ENCODE measurements around the gene RAET1E.
"Not testable (repeated sequence)": the region's sequence is repeated elsewhere in the genome, so short reads cannot be mapped to it uniquely, and the experiment has no call there.

The RAET1E gene

DNA sequence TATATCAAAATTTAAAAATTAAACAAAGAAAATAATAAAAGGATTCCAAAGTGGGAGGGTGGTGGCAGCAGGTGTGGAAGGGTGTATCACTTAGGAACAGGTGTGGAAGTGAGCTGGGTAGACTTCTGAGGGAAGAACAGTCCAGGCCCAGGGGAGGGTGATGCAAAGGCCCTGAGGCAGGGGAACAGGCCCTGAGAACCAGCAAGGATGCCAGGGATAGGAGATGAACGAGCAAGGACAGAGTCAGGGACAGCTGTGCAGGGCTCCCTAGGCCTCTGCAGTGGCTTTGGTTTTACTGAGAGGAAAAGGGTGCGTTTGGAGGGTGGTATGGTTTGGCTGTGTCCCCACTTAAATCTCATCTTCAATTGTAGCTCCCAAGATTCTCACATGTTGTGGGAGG, 9.4 kb upstream of the RAET1E start:
- no peak for DNase-seq

DNA sequence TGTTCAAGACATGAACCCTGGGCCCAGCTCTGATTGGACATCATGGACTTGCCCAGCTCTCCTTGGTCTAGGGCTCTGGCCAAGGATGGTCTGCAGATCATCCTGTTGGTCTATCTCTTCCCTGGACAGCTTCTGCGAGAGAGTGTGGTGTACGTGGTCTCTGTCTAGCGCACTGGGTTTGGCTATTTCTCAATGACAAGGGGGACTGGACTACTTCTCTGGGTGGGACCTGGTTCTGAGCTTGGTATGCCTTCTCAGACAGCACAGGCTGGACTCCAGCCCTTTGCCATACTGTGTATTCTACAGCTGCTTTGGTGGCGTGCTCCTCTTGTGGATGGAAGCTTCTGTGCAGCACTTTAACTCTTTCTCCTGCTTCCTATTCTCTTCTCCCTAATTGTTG, 8.5 kb upstream of the RAET1E start:
- no peak for DNase-seq

GRCh38 chr6:149905911-149906371, 8.0 kb upstream of the RAET1E start:
- no peak for DNase-seq

DNA sequence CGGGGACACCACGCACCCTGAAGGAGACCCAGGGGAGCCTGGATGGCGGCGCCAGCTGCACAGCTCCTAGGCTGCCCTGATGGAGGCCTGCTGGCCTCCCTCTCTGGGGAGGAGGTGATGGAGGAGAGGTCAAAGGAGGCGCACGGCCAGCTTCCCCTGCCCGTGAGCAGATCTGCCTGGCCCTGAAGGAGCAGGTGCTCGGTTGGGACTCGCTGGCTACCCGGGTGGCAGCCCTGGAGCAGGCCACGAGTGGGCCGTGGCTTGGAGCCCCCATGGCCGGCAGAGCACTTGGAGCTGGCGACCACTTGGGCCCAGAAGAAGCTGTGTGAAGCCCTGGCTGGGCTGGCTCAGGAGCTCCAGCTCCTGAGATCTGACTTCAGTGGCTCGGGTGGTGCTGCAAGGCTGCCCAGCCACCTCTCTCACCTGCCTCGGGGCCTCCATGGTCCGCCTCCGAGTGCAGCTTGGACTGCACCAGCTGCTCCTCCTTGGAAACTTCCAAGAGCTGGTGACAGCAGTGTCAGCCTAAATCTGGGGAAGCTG, 7.5 kb upstream of the RAET1E start:
- DNase-seq: no peak

DNA sequence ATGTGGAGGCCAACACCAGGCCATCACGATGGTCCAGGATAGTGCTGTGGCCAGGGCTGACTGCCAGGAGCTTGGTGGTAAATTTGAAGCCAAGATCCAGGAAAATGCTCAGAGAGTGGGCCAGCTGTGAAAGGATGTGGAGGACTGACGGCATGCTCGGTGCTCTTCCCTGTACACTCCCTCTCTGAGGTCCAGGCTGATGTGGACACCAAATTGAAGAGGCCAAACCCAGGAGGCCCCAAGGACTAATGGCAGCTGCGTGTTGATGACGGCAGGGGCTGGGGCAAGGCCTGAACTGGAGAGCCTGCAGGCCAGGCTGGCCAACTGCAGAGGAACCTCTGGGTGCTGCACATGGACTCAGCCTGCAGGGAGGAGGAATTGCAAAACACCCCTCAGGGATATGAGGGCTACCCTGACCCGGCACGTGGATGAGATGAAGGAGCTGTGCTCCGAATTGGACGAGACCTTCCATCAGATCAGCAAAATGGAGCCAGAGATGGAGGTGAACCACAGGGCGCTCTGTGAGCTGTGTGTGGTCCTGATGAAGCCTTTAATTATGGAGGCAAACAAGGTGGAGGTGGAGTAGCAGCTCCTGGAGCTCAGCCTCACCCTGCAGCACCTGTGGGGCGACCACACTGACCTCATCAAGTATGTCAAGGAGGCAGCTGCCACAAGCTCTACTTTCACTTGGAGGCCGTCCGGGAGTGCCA, 6.9 kb upstream of the RAET1E start:
- DNase-seq: no peak

GRCh38 chr6:149903938-149904611, 6.2 kb upstream of the RAET1E start:
- DNase-seq: no peak

GRCh38 chr6:149901444-149902140, 3.7 kb upstream of the RAET1E start:
- no peak for DNase-seq

DNA sequence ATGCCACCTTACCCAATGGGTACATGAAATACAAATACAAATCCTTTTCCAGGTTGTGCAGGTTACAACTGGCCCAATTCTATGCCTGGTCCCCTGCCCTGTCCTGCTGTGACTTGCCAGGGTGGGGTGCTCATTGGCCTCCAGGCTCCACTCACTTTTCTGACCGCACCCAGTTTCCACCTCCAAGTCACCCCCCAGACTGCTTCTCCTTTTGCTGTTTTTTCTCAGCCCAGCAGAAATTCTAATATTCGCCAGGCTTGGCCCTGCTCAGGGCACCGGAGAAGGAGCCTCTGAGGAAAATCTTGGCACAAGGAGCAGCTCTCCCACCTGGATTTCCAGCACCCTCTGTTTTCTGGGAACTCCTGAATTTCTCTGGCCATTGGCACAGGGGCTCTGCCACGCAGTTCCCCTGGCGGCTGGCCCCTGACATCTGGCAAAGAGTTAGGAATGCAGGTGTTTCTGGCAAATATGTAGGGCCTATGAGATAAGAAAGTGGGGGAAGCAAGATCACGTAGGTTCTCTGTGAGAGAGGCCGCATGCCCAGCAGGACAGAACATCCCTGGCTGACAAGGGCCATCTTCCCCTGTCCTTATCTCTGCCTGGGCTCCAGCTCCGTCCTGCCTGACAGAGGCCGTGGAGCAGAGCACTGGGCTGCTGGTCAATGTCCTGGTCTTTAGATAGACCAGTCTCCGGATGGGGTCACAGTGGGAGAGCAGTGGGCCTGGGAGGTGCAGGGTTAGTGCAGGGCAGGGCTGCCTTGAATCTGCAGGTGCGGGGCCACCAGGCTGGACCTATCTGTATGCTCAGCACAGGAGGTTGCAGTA, 2.9 kb upstream of the RAET1E start:
- DNase-seq: no peak

GRCh38 chr6:149899926-149900619, 2.2 kb upstream of the RAET1E start:
- DNase-seq: no peak

- no peak for DNase-seq
Observed at GRCh38 chr6:149899486-149899885, 1.6 kb upstream of the RAET1E start.

- no peak for DNase-seq
Observed at GRCh38 chr6:149898966-149899365, 1.1 kb upstream of the RAET1E start.

DNA sequence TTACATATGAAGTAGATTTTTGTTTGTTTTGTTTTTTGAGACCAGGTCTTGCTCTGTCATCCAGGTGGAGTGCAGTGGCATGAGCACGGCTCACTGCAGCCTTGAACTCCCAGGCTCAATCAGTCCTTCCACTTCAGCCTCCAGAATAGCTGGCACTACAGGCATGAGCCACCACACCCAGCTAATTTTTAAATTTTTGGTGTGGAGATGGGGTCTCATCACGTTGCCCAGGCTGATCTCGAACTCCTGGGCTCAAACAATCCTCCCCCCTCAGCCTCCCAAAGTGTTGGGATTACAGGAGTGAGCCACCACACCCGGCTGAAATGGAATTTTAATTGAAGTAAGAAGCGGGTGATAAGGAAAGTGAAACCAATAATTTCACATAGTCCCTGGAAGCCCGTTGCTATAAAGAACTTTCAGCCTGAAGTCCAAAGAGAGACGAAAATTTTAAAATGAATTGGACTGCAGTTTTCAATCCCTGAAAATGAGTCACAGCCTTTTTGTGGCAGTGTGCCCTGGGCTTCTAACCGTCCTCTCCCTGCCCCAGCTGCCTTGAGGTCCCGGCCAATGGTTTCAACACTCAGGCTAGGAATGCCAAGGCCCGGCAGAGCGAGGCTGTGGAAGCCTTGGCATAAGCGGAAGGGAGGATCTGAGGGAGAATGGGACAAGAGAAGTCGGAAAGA, 757 bp downstream of the RAET1E start:
- no peak for DNase-seq

- DNase-seq: no peak
Observed at GRCh38 chr6:149896491-149896890, 1.4 kb downstream of the RAET1E start.

DNA sequence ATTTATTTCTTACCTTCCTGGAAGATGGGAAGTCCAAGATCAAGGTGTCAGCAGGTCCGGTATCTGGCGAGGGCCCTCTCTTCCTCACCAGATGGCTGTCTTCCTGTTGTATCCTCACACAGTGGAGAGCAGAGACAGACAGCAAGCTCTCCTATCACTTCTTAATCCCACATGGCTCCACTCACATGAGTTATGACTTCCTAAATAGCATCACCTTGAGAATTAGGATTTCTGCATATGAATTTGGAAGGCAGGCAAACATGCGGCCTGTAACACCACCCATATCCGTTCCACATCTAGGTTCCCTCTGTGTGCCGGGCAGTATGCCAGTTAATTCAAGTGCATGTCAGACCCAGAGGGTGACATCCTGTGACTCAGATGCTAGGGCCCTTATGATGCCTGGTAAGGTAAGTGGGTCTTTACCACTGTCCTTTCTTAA, 2.1 kb downstream of the RAET1E start:
- no peak for DNase-seq

GRCh38 chr6:149895048-149895590, 2.8 kb downstream of the RAET1E start:
- no peak for DNase-seq

DNA sequence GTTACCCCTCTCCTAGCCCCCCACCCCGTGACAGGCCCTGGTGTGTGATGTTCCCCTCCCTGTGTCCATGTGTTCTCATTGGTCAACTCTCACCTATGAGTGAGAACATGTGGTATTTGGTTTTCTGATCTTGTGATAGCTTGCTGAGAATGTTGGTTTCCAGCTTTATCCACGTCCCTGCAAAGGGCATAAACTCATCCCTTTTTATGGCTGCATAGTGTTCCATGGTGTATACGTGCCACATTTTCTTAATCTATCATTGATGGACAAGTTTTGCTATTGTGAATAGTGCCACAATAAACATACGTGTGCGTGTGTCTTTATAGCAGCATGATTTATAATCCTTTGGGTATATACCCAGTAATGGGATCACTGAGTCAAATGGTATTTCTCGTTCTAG, 6.0 kb downstream of the RAET1E start:
- DNase-seq: not testable (repeated sequence)

GRCh38 chr6:149891259-149891658, 6.7 kb downstream of the RAET1E start:
- no peak for DNase-seq

GRCh38 chr6:149890629-149891045, 7.3 kb downstream of the RAET1E start:
- DNase-seq: no peak

DNA sequence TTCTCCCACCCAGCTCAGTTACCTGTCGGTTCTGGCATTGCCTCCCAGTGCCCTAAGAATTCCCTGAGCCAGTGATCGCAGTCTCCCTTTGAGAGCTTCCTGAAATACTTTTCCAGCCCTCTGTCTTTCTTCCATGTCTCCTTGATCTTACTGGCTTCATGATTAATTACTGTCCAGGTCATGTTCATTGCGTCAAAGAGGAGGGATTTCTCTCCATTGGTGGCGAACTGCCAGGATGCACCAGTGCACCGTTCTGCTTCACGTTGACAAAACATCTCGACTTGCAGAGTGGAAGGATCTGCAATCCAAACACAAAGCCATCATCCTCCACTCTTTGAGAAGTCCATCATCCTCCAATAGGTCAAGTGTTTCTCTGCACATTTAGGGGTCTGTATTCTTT, 8.6 kb downstream of the RAET1E start:
- no peak for DNase-seq

DNA sequence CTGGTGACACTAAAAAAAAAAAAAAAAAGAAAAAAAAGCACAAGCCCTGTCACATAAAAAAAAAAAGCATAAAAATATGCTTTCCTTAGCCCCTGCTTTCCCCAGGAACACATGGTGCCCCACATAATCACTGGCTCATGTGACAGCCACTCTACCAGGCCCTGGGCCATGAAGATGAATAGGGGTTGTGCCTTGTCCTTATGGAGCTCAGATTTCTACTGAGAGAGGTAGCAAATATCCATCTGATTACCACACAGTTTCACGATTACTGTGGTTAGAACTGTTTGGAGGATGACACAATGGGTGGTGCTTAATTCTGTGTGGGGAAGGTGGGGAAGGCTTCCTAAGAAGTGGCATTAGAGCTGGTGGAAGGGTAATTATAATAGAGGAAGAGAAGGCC, 9.3 kb downstream of the RAET1E start:
- DNase-seq: no peak

DNA sequence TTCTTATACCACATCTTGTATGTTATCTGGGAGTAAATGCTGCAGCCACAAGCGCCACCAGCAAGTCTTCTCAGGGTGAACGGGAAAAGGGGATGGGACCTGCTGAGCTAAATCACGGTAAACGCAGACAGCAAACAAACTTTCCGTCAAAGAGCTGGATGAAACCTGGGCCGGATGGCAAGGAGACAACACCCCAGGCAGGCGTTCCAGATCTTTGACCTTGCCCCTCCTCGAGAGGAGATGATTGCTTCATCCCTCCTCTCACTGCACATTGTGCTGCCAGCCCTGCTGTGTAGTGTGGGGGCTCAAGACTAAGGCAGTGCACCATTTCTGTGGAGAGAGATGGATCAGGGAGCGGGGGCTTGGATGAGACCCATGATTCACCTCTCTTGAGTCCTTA, 9.8 kb downstream of the RAET1E start:
- DNase-seq: no peak
